ENCODE measurements around the gene FAM184A.

- TF ChIP-seq CTCF (IDR thresholded peaks at IDR 0.05) (no peak), POLR2A (IDR thresholded peaks at IDR 0.05) (no peak)
These were observed 34.5 kb upstream of the FAM184A start for GRCh38 chr6:119112812-119113530.
